ENCODE measurements around the gene DNAJB9.

GRCh38 chr7:108596560-108596959, 26.9 kb downstream of the DNAJB9 start:
- TF ChIP-seq CTCF (optimal IDR thresholded peaks at IDR 0.05 in 1 of 3, IDR thresholded peaks at IDR 0.05 in 1 of 3, conservative IDR thresholded peaks at IDR 0.05 in 1 of 3; ENCODE audit: extremely low read depth in 1 of 3, insufficient read depth in 2 of 3, low read length in 3 of 3) (no peak), EZH2 (IDR thresholded peaks at IDR 0.05; ENCODE audit: low read length) (no peak)
